Uterus (tissue), 4 donors: ENCODE data around the gene CSN3. TPM values are rescaled to one million over a fixed set of nuclear protein-coding genes. Genes with fewer than 3 reads are reported as not detected.
"Not testable (repeated sequence)": the region's sequence is repeated elsewhere in the genome, so short reads cannot be mapped to it uniquely, and the experiment has no call there.

Source experiments
- DNase-seq, 2 donors: peaks; one replicate each; pipeline ENCODE4 v3.0.0-alpha.2; 2019 to 2020
- H3K27ac ChIP-seq, 2 donors: fragments of 200-600 bp; sonication (generic); 1 replicate in 1 of 2; 2 replicates in 1 of 2; pipeline ENCODE4 v1.5.1; 2016 to 2018
- H3K27me3 ChIP-seq, 2 donors: fragments of 200-600 bp; sonication (generic); one replicate each; pipeline ENCODE4 v1.5.1; 2018 to 2019; ENCODE audit warnings: control low read depth in 1 of 2
- H3K36me3 ChIP-seq, 2 donors: fragments of 200-600 bp; sonication (generic); one replicate each; pipeline ENCODE4 v1.5.1; 2019; ENCODE audit warnings: control low read depth in 1 of 2
- H3K4me1 ChIP-seq, 2 donors: fragments of 200-600 bp; sonication (generic); one replicate each; pipeline ENCODE4 v1.5.1; 2018 to 2019; ENCODE audit warnings: control low read depth in 1 of 2
- H3K4me3 ChIP-seq, 2 donors: fragments of 200-600 bp; sonication (generic); 1 replicate in 1 of 2; 2 replicates in 1 of 2; pipeline ENCODE4 v1.5.1; 2018 to 2019; ENCODE audit warnings: mild to moderate bottlenecking in 1 of 2
- H3K9me3 ChIP-seq, 2 donors: fragments of 200-600 bp; sonication (generic); one replicate each; pipeline ENCODE4 v1.5.1; 2019; ENCODE audit warnings: control low read depth in 1 of 2
- CTCF ChIP-seq, 4 experiments: fragments of 200-600 bp in 2 of 4; fragments of 450-650 bp in 2 of 4; sonication (generic) in 2 of 4; IDR thresholded peaks; one replicate each; pipeline ENCODE4 v1.5.1; 2016 to 2019; ENCODE audit warnings: antibody characterized with exemption in 4 of 4, mild to moderate bottlenecking in 2 of 4, moderate library complexity in 1 of 4
- POLR2A ChIP-seq, 2 donors: fragments of 450-650 bp; IDR thresholded peaks; one replicate each; pipeline ENCODE4 v1.6.1; 2016; ENCODE audit warnings: antibody characterized with exemption in 2 of 2, mild to moderate bottlenecking in 1 of 2, moderate library complexity in 1 of 2
- intact Hi-C: fragments of 100-400 bp; cut with DNase I; formaldehyde crosslinking; loops from one replicate; pipeline ENCODE4 v1.15.1; 2023; ENCODE audit warnings: low total_unique reads
- total RNA-seq, 4 donors: library from RNA; depleted of rRNA in 3 of 4; stranded (reverse); fragments of >200 nt in 3 of 4; gene quantifications; one replicate each; pipeline versions ENCODE4 v1.1.0 to v1.2.4, GENCODE V29; 2014 to 2023
- donor health status: DM: yes; HTN: yes; CAD: no.

The CSN3 gene
- total RNA-seq, 4 donors from 2014 or later, result not detected

- DNase-seq, H3K4me1 ChIP-seq, H3K4me3 ChIP-seq, intact Hi-C loops, H3K27me3 ChIP-seq, H3K27ac ChIP-seq, H3K36me3 ChIP-seq, H3K9me3 ChIP-seq: not testable (repeated sequence)
Observed at GRCh38 chr4:70221389-70221788, 21.0 kb upstream of the CSN3 start.

- H3K4me3 ChIP-seq, H3K36me3 ChIP-seq, H3K4me1 ChIP-seq, intact Hi-C loops, H3K9me3 ChIP-seq, H3K27ac ChIP-seq, H3K27me3 ChIP-seq, DNase-seq: not testable (repeated sequence)
Observed at GRCh38 chr4:70221818-70222217, 20.6 kb upstream of the CSN3 start.

- TF ChIP-seq POLR2A (IDR thresholded peaks at IDR 0.05) (no peak), CTCF (IDR thresholded peaks at IDR 0.05) (no peak)
- H3K4me1 ChIP-seq, result no peaks in the 10 kb centered on the region
- H3K9me3 ChIP-seq, result no peaks in the 10 kb centered on the region
- H3K27ac ChIP-seq, result no peak within 1 kb of the TSS
- no peak for DNase-seq
- H3K4me3 ChIP-seq, result no peak within 1 kb of the TSS
- H3K36me3 ChIP-seq, result no peaks in the 10 kb centered on the region
- intact Hi-C loops, result no loop called here
- H3K27me3 ChIP-seq, result no peaks in the 10 kb centered on the region
Observed at GRCh38 chr4:70225824-70226223, 16.6 kb upstream of the CSN3 start, which contains the start of gene FDCSP. TSS of gene FDCSP (plus strand) at chr4:70226124. CDS start at chr4:70231195, 5,071 bp downstream.

- Histone ChIP-seq H3K27me3 (no peaks in the 10 kb centered on the region), H3K36me3 (no peaks in the 10 kb centered on the region), H3K27ac (no peak overlapping the region), H3K9me3 (no peaks in the 10 kb centered on the region), H3K4me3 (no peak overlapping the region), H3K4me1 (no peaks in the 10 kb centered on the region)
- intact Hi-C loops, result no loop called here
- TF ChIP-seq POLR2A (IDR thresholded peaks at IDR 0.05) (no peak), CTCF (IDR thresholded peaks at IDR 0.05) (no peak)
- DNase-seq, result no peak
Observed at GRCh38 chr4:70236125-70236524, 6.3 kb upstream of the CSN3 start.

GRCh38 chr4:70239131-70239883, 3.1 kb upstream of the CSN3 start:
- no peaks in the 10 kb centered on the region for H3K27me3 ChIP-seq
- TF ChIP-seq CTCF (IDR thresholded peaks at IDR 0.05), result no peak
- no peak for TF ChIP-seq POLR2A (IDR thresholded peaks at IDR 0.05)
- no peak overlapping the region for H3K4me3 ChIP-seq
- no peak for DNase-seq
- H3K9me3 ChIP-seq, result no peaks in the 10 kb centered on the region
- no peaks in the 10 kb centered on the region for H3K4me1 ChIP-seq
- intact Hi-C loops, result no loop called here
- no peaks in the 10 kb centered on the region for H3K36me3 ChIP-seq
- H3K27ac ChIP-seq, result no peak overlapping the region

GRCh38 chr4:70239884-70240591, 2.4 kb upstream of the CSN3 start:
- Histone ChIP-seq H3K4me1 (no peaks in the 10 kb centered on the region), H3K9me3 (no peaks in the 10 kb centered on the region), H3K36me3 (no peaks in the 10 kb centered on the region), H3K27ac (no peak overlapping the region), H3K4me3 (no peak overlapping the region), H3K27me3 (no peaks in the 10 kb centered on the region)
- TF ChIP-seq POLR2A (IDR thresholded peaks at IDR 0.05) (no peak), CTCF (IDR thresholded peaks at IDR 0.05) (no peak)
- DNase-seq, result no peak
- intact Hi-C loops, result no loop called here
